ENCODE data around the gene CCDC167.

CCDC167 gene

GRCh38 chr6:37499433-37500293 lies at the start of gene CCDC167:
CCDC167 (minus strand) TSS chr6:37499893; CDS start chr6:37499863, 30 bp downstream.
- peak; percentile 96 for DNase-seq

GRCh38 chr6:37549154-37549553 lies 49.5 kb upstream of the CCDC167 start:
- DNase-seq: no peak

GRCh38 chr6:37548067-37548674 lies 48.5 kb upstream of the CCDC167 start:
- DNase-seq: no peak

- DNase-seq: no peak
Observed at GRCh38 chr6:37547564-37548061, 47.9 kb upstream of the CCDC167 start.

GRCh38 chr6:37546141-37546871 lies 46.6 kb upstream of the CCDC167 start:
- no peak for DNase-seq

GRCh38 chr6:37544530-37544929 lies 44.8 kb upstream of the CCDC167 start:
- DNase-seq: no peak

- no peak for DNase-seq
Observed at GRCh38 chr6:37543361-37543760, 43.7 kb upstream of the CCDC167 start.

GRCh38 chr6:37541346-37541745 lies 41.7 kb upstream of the CCDC167 start:
- no peak for DNase-seq

- no peak for DNase-seq
Observed at GRCh38 chr6:37540390-37540789, 40.7 kb upstream of the CCDC167 start.

GRCh38 chr6:37540029-37540352 lies 40.3 kb upstream of the CCDC167 start:
- no peak for DNase-seq

GRCh38 chr6:37539171-37540028 lies 39.7 kb upstream of the CCDC167 start:
- no peak for DNase-seq

- no peak for DNase-seq
Observed at GRCh38 chr6:37538107-37538506, 38.4 kb upstream of the CCDC167 start.

GRCh38 chr6:37537548-37537947 lies 37.9 kb upstream of the CCDC167 start:
- DNase-seq: no peak

- DNase-seq: no peak
Observed at GRCh38 chr6:37536491-37537190, 36.9 kb upstream of the CCDC167 start.

GRCh38 chr6:37535759-37536490 lies 36.2 kb upstream of the CCDC167 start:
- DNase-seq: no peak

GRCh38 chr6:37535428-37535758 lies 35.7 kb upstream of the CCDC167 start:
- DNase-seq: no peak

GRCh38 chr6:37534893-37535292 lies 35.2 kb upstream of the CCDC167 start:
- DNase-seq: no peak

- DNase-seq: no peak
Observed at GRCh38 chr6:37532122-37532521, 32.4 kb upstream of the CCDC167 start.

- no peak for DNase-seq
Observed at GRCh38 chr6:37531437-37532036, 31.8 kb upstream of the CCDC167 start.

- no peak for DNase-seq
Observed at GRCh38 chr6:37531026-37531425, 31.3 kb upstream of the CCDC167 start.

GRCh38 chr6:37530297-37530696 lies 30.6 kb upstream of the CCDC167 start:
- no peak for DNase-seq

Data from NK-92 treated with Interleukin-12 subunit alpha and Interleukin-12 subunit beta, amount 100 ng/mL, for 24 hours (cell line).